CD4-positive, alpha-beta T cell treated with Interleukin-10 for 1 hour (primary cell): ENCODE data around the gene IGFL1.
"Not testable (repeated sequence)": the region's sequence is repeated elsewhere in the genome, so short reads cannot be mapped to it uniquely, and the experiment has no call there.

Experiments
- DNase-seq: peaks from one replicate; pipeline ENCODE4 v3.0.0-alpha.2; 2020

Gene IGFL1

GRCh38 chr19:46273931-46274330, 44.4 kb downstream of the IGFL1 start:
- not testable (repeated sequence) for DNase-seq

GRCh38 chr19:46279177-46279576, 49.6 kb downstream of the IGFL1 start:
- no peak for DNase-seq
